IMR-90 (cell line): ENCODE measurements around the gene TRABD2A. TPM values are rescaled to one million over a fixed set of nuclear protein-coding genes. Genes with fewer than 3 reads are reported as not detected.

Experiments used
- ATAC-seq: fragments of 200-7000 bp; cut with Tn5 transposase; 2 replicates; pipeline ENCODE4 v1.9.1; 2020; ENCODE audit warnings: low read depth, mild to moderate bottlenecking, moderate library complexity
- BruUV-seq: library from RNA; stranded (reverse); fragments of 400-500 nt; replicated peaks from 2 replicates; lab custom pipeline; 2021; lab: Mats Ljungman, UMichigan
- CTCF ChIA-PET: fragments of 300-600 bp; formaldehyde crosslinking; extraction: SDS; loops from one replicate; lab custom pipeline; 2021; ENCODE audit warnings: antibody characterized with exemption; lab: Yijun Ruan, JAX
- POLR2A ChIA-PET: fragments of 300-600 bp; sonication (Branson Sonifier 250); formaldehyde crosslinking; loops from one replicate; lab custom pipeline; 2022; ENCODE audit warnings: antibody characterized with exemption; ENCODE audit not compliant: unreplicated experiment; lab: Charles Lee
- DNase-seq: peaks from one replicate; pipeline ENCODE4 v3.0.0; 2013
- H2AFZ ChIP-seq: replicated peaks from 2 replicates; pipeline ENCODE3; 2013; ENCODE audit warnings: low read length, mild to moderate bottlenecking; ENCODE audit not compliant: poor library complexity
- H2AK5ac ChIP-seq: 2 replicates; pipeline ENCODE4 v1.6.1; 2013; ENCODE audit warnings: low read depth, low read length, inconsistent platforms
- H2AK9ac ChIP-seq: replicated peaks from 2 replicates; pipeline ENCODE3; 2013; ENCODE audit warnings: mild to moderate bottlenecking, low read depth, low read length, moderate library complexity; ENCODE audit not compliant: poor library complexity
- H2BK120ac ChIP-seq: 2 replicates; pipeline ENCODE4 v1.6.1; 2013; ENCODE audit warnings: low read depth, low read length, inconsistent platforms
- H2BK15ac ChIP-seq: 3 replicates; pipeline ENCODE4 v1.6.1; 2013; ENCODE audit warnings: low read depth, low read length, inconsistent platforms
- H2BK20ac ChIP-seq: 2 replicates; pipeline ENCODE4 v1.6.1; 2013; ENCODE audit warnings: low read depth, mild to moderate bottlenecking, inconsistent platforms, low read length, moderate library complexity
- H2BK5ac ChIP-seq: 2 replicates; pipeline ENCODE4 v1.6.1; 2013; ENCODE audit warnings: mild to moderate bottlenecking, low read depth, low read length, inconsistent platforms; ENCODE audit not compliant: poor library complexity, severe bottlenecking
- H3K14ac ChIP-seq: replicated peaks from 2 replicates; pipeline ENCODE4 v1.6.1; 2013; ENCODE audit warnings: low read depth, low read length, inconsistent platforms
- H3K18ac ChIP-seq: 2 replicates; pipeline ENCODE4 v1.6.1; 2013; ENCODE audit warnings: low read depth, low read length, control low read depth
- H3K23ac ChIP-seq: 2 replicates; pipeline ENCODE4 v1.6.1; 2013; ENCODE audit warnings: low read depth, low read length, inconsistent platforms
- H3K27ac ChIP-seq: 2 replicates; pipeline ENCODE4 v1.5.1; 2013; ENCODE audit warnings: mild to moderate bottlenecking, control low read depth, low read length; ENCODE audit not compliant: insufficient read depth
- H3K27me3 ChIP-seq: 2 replicates; pipeline ENCODE4 v1.6.1; 2013; ENCODE audit warnings: low read length; ENCODE audit not compliant: control insufficient read depth, insufficient read depth
- H3K36me3 ChIP-seq: 2 replicates; pipeline ENCODE4 v1.6.1; 2013; ENCODE audit warnings: low read length, mixed read lengths; ENCODE audit not compliant: control insufficient read depth, insufficient read depth
- H3K4ac ChIP-seq: 2 replicates; pipeline ENCODE4 v1.6.1; 2013; ENCODE audit warnings: low read depth, low read length, inconsistent platforms
- H3K4me1 ChIP-seq: 2 replicates; pipeline ENCODE4 v1.6.1; 2013; ENCODE audit warnings: low read length, mixed read lengths; ENCODE audit not compliant: control insufficient read depth, insufficient read depth
- H3K4me2 ChIP-seq: 2 replicates; pipeline ENCODE4 v1.6.1; 2013; ENCODE audit warnings: low read depth, mild to moderate bottlenecking, control low read depth, low read length, moderate library complexity
- H3K4me3 ChIP-seq: 2 replicates; pipeline ENCODE4 v1.5.1; 2013; ENCODE audit warnings: low read depth, mild to moderate bottlenecking, control low read depth, low read length, moderate library complexity; ENCODE audit not compliant: insufficient read depth
- H3K56ac ChIP-seq: 2 replicates; pipeline ENCODE4 v1.6.1; 2013; ENCODE audit warnings: low read length, inconsistent platforms; ENCODE audit not compliant: insufficient read depth; ENCODE audit errors: extremely low read depth
- H3K79me1 ChIP-seq, 2 experiments: 2 replicates each; pipeline ENCODE4 v1.6.1; 2013; ENCODE audit warnings: low read length in 2 of 2, inconsistent platforms in 1 of 2, low read depth in 1 of 2
- H3K9ac ChIP-seq: 2 replicates; pipeline ENCODE4 v1.6.1; 2013; ENCODE audit warnings: low read depth, low read length, control low read depth
- H3K9me1 ChIP-seq: 2 replicates; pipeline ENCODE4 v1.6.1; 2013; ENCODE audit warnings: low read length, inconsistent platforms; ENCODE audit not compliant: insufficient read depth
- H3K9me3 ChIP-seq: 2 replicates; pipeline ENCODE4 v1.6.1; 2013; ENCODE audit warnings: low read length; ENCODE audit not compliant: control insufficient read depth, insufficient read depth
- H4K20me1 ChIP-seq: 2 replicates; pipeline ENCODE4 v1.6.1; 2013; ENCODE audit warnings: low read length, inconsistent platforms; ENCODE audit not compliant: insufficient read depth
- H4K5ac ChIP-seq: 2 replicates; pipeline ENCODE4 v1.6.1; 2013; ENCODE audit warnings: mild to moderate bottlenecking, low read depth, low read length, control low read depth
- H4K8ac ChIP-seq, 2 experiments: 2 replicates each; pipeline ENCODE4 v1.6.1; 2013; ENCODE audit warnings: low read depth in 2 of 2, low read length in 2 of 2, control low read depth in 1 of 2, inconsistent platforms in 1 of 2
- H4K91ac ChIP-seq: 2 replicates; pipeline ENCODE4 v1.6.1; 2013; ENCODE audit warnings: low read depth, low read length, inconsistent platforms; ENCODE audit not compliant: insufficient read depth
- BHLHE40 ChIP-seq: fragments of 150-350 bp; IDR thresholded peaks from 2 replicates; pipeline ENCODE4 v1.6.1; 2016; ENCODE audit warnings: mild to moderate bottlenecking, low read depth, low read length
- CEBPB ChIP-seq: IDR thresholded peaks from 2 replicates; pipeline ENCODE4 v1.6.1; 2012; ENCODE audit warnings: low read depth, low read length, improper control_type of control experiment
- CHD1 ChIP-seq: IDR thresholded peaks from 2 replicates; pipeline ENCODE4 v1.6.1; 2012; ENCODE audit warnings: low read depth, low read length, improper control_type of control experiment
- FOS ChIP-seq: fragments of 150-350 bp; IDR thresholded peaks from 2 replicates; pipeline ENCODE4 v1.6.1; 2016; ENCODE audit warnings: low read depth, low read length
- MAFK ChIP-seq: IDR thresholded peaks from 2 replicates; pipeline ENCODE4 v1.6.1; 2012; ENCODE audit warnings: low read depth, low read length, improper control_type of control experiment
- MXI1 ChIP-seq: IDR thresholded peaks from 2 replicates; pipeline ENCODE4 v1.6.1; 2012; ENCODE audit warnings: low read depth, mild to moderate bottlenecking, low read length, moderate library complexity, borderline replicate concordance
- NFE2L2 ChIP-seq: fragments of 150-350 bp; IDR thresholded peaks from 2 replicates; pipeline ENCODE4 v1.6.1; 2016; ENCODE audit warnings: low read depth, mild to moderate bottlenecking, low read length
- POLR2A ChIP-seq: IDR thresholded peaks from 2 replicates; pipeline ENCODE4 v1.6.1; 2012; ENCODE audit warnings: mild to moderate bottlenecking, low read depth, low read length
- RFX5 ChIP-seq: IDR thresholded peaks from 2 replicates; pipeline ENCODE4 v1.8.0; 2012; ENCODE audit warnings: low read depth, mild to moderate bottlenecking, low read length, moderate library complexity
- WGBS, 2 experiments: methylation state at CpG; one replicate each; pipeline versions ENCODE4 v1.1.5 to v1.1.7; 2013; ENCODE audit warnings: missing lambda C conversion rate in 2 of 2; ENCODE audit not compliant: insufficient read length in 1 of 2; ENCODE audit errors: extremely low coverage in 2 of 2; 5-methylcytosine and 5-hydroxymethylcytosine counted together
- dilution Hi-C: fragments of 300-500 bp; cut with HindIII; formaldehyde crosslinking; loops from one replicate; pipeline ENCODE4 v1.14.3; 2018; ENCODE audit warnings: low sequenced_read_pairs; ENCODE audit not compliant: unreplicated experiment
- in situ Hi-C: fragments of 300-500 bp; cut with MboI; formaldehyde crosslinking; loops from 3 replicates; pipeline ENCODE4 v1.14.3; 2019; ENCODE audit warnings: low sequenced_read_pairs, inconsistent platforms, mixed read lengths
- intact Hi-C: fragments of 100-400 bp; cut with micrococcal nuclease; formaldehyde crosslinking; loops from 2 replicates; pipeline ENCODE4 v1.10.0; 2022
- polyA plus RNA-seq, 3 experiments: library from polyadenylated mRNA; depleted of rRNA; stranded (reverse); fragments of >200 nt; gene quantifications; 2 replicates each; pipeline ENCODE4 v1.2.3, GENCODE V29; 2012; ENCODE audit warnings: low replicate concordance in 1 of 3
- total RNA-seq: library from RNA; depleted of rRNA; stranded (reverse); fragments of >200 nt; gene quantifications from 2 replicates; pipeline ENCODE4 v1.2.3, GENCODE V29; 2012
- TF ChIP-seq, protein P1 (sequence below): fragments of 150-350 bp; IDR thresholded peaks from 2 replicates; pipeline ENCODE4 v1.6.1; 2016; ENCODE audit warnings: low read depth, mild to moderate bottlenecking, low read length, moderate library complexity, borderline replicate concordance
- TF ChIP-seq, protein P2 (sequence below): fragments of 150-350 bp; IDR thresholded peaks from 2 replicates; pipeline ENCODE4 v1.6.1; 2017; ENCODE audit warnings: mild to moderate bottlenecking, antibody characterized with exemption, low read length, low read depth
- TF ChIP-seq, protein P3 (sequence below): conservative IDR thresholded peaks from 2 replicates; pipeline ENCODE4 v1.5.1; 2012; ENCODE audit warnings: mild to moderate bottlenecking, low read depth, low read length, improper control_type of control experiment

The TRABD2A gene
- total and polyA plus RNA-seq, 2 of the 4 experiments (the other 2 are of a cell fraction): 17.6 to 20.3 TPM

DNA sequence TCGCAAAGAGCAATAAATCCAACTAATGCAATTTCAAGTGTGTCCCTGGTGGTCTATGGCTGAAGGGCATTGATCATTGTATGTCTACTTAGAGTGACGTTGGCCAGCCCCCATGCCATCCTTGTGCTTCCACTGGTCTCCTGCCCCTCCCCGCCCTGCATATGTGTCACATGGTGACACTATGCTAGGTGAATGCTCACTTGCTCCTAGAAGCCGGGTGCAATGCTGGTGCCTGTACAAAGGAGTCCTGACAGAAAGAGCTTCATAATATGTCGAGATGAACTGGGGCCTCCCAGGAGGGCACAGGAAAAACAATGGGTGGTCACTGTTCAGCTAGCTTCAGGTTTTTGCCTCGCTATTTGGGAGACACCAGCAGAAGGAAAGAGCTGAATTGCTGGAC, 5.9 kb upstream of the TRABD2A start:
- Histone ChIP-seq H3K9me1 (peaks cover 11% of the 10 kb centered on the region; the same call in 1 of the 2 replicates), H3K36me3 (no peaks in the 10 kb centered on the region), H3K4me1 (peaks cover 15% of the 10 kb centered on the region), H2AK5ac (peak overlapping the region; percentile 47; the same call in 1 of the 2 replicates), H4K5ac (no peak overlapping the region), H4K91ac (no peak overlapping the region), H3K79me1 (0 out of 4 replicates have a peak, but pooled peaks cover 0 to 6% of the 10 kb centered on the region in 2 experiments), H3K4me3 (no peak overlapping the region), H2AK9ac (no peak overlapping the region), H3K56ac (no peak overlapping the region), H2BK20ac (no peak overlapping the region), H3K23ac (no peak overlapping the region), H2BK120ac (no peak overlapping the region), H3K27me3 (no peaks in the 10 kb centered on the region), H2AFZ (no peak overlapping the region), H2BK5ac (no peak overlapping the region), H3K9ac (no peak overlapping the region), H4K8ac (no peak overlapping the region), H3K9me3 (no peaks in the 10 kb centered on the region), H3K14ac (no peak overlapping the region), H2BK15ac (no peak overlapping the region), H3K4ac (peak overlapping the region; percentile 4; the same call in 1 of the 2 replicates), H3K27ac (no peak overlapping the region), H4K20me1 (no peaks in the 10 kb centered on the region), H3K18ac (no peak overlapping the region), H3K4me2 (no peak overlapping the region)
- no TSS peak for BruUV-seq
- ATAC-seq: no peak
- ChIA-PET CTCF (interaction anchor here (1.2 to 1.3 kb wide), 2 partner anchors 12 to 39 kb away, joined by 4 read pairs; no protein-coding TSS in a partner anchor), POLR2A (no interaction called here)
- 100% methylated on average over 4 of the region's 6 CpGs; no CpG with 5 or more reads in 1 of the 2 experiments for WGBS, 2 experiments
- in situ Hi-C loops (no loop called here), dilution Hi-C loops (no loop called here), intact Hi-C loops (no loop called here)
- no peak for TF ChIP-seq POLR2A
- no peak for TF ChIP-seq CEBPB
- TF ChIP-seq FOS: no peak
- no peak for TF ChIP-seq NFE2L2
- no peak for TF ChIP-seq BHLHE40
- TF ChIP-seq, protein P1, sequence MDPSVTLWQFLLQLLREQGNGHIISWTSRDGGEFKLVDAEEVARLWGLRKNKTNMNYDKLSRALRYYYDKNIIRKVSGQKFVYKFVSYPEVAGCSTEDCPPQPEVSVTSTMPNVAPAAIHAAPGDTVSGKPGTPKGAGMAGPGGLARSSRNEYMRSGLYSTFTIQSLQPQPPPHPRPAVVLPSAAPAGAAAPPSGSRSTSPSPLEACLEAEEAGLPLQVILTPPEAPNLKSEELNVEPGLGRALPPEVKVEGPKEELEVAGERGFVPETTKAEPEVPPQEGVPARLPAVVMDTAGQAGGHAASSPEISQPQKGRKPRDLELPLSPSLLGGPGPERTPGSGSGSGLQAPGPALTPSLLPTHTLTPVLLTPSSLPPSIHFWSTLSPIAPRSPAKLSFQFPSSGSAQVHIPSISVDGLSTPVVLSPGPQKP: no peak
- no peak for TF ChIP-seq RFX5
- no peak for TF ChIP-seq MAFK
- TF ChIP-seq, protein P2, sequence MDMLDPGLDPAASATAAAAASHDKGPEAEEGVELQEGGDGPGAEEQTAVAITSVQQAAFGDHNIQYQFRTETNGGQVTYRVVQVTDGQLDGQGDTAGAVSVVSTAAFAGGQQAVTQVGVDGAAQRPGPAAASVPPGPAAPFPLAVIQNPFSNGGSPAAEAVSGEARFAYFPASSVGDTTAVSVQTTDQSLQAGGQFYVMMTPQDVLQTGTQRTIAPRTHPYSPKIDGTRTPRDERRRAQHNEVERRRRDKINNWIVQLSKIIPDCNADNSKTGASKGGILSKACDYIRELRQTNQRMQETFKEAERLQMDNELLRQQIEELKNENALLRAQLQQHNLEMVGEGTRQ: no peak
- no peak for TF ChIP-seq MXI1
- TF ChIP-seq, protein P3, sequence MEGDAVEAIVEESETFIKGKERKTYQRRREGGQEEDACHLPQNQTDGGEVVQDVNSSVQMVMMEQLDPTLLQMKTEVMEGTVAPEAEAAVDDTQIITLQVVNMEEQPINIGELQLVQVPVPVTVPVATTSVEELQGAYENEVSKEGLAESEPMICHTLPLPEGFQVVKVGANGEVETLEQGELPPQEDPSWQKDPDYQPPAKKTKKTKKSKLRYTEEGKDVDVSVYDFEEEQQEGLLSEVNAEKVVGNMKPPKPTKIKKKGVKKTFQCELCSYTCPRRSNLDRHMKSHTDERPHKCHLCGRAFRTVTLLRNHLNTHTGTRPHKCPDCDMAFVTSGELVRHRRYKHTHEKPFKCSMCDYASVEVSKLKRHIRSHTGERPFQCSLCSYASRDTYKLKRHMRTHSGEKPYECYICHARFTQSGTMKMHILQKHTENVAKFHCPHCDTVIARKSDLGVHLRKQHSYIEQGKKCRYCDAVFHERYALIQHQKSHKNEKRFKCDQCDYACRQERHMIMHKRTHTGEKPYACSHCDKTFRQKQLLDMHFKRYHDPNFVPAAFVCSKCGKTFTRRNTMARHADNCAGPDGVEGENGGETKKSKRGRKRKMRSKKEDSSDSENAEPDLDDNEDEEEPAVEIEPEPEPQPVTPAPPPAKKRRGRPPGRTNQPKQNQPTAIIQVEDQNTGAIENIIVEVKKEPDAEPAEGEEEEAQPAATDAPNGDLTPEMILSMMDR: no peak
- TF ChIP-seq CHD1: no peak
- no peak for DNase-seq
